Measurements from ENCODE around the gene DDX10. TPM values are rescaled to one million over a fixed set of nuclear protein-coding genes. Genes with fewer than 3 reads are reported as not detected.
"Not testable (repeated sequence)": the region's sequence is repeated elsewhere in the genome, so short reads cannot be mapped to it uniquely, and the experiment has no call there.

The DDX10 gene
- polyA plus RNA-seq, 4 donors, result 30.6 to 94.6 (median 73.9) TPM

- DNase-seq (ENCODE audit: low read depth in 4 of 4, low spot score in 3 of 4), result not testable (repeated sequence)
These were observed 10.8 kb upstream of the DDX10 start for GRCh38 chr11:108654100-108654499.

GRCh38 chr11:108654994-108655631 lies 9.8 kb upstream of the DDX10 start:
- no peak for DNase-seq (ENCODE audit: low read depth in 4 of 4, low spot score in 3 of 4)

GRCh38 chr11:108662700-108663099 lies 2.2 kb upstream of the DDX10 start:
- DNase-seq (ENCODE audit: low read depth in 4 of 4, low spot score in 3 of 4), result no peak

- no peak for DNase-seq (ENCODE audit: low read depth in 4 of 4, low spot score in 3 of 4)
These were observed 1.6 kb upstream of the DDX10 start for GRCh38 chr11:108663154-108663877.

GRCh38 chr11:108666373-108666772 lies 1.5 kb downstream of the DDX10 start:
- DNase-seq (ENCODE audit: low read depth in 4 of 4, low spot score in 3 of 4), result no peak

GRCh38 chr11:108669286-108669685 lies 4.4 kb downstream of the DDX10 start:
- DNase-seq (ENCODE audit: low read depth in 4 of 4, low spot score in 3 of 4), result no peak

GRCh38 chr11:108669711-108670110 lies 4.8 kb downstream of the DDX10 start:
- no peak for DNase-seq (ENCODE audit: low read depth in 4 of 4, low spot score in 3 of 4)

- DNase-seq (ENCODE audit: low read depth in 4 of 4, low spot score in 3 of 4), result no peak
These were observed 5.6 kb downstream of the DDX10 start for GRCh38 chr11:108670451-108670850.

GRCh38 chr11:108672113-108672512 lies 7.2 kb downstream of the DDX10 start:
- no peak for DNase-seq (ENCODE audit: low read depth in 4 of 4, low spot score in 3 of 4)

- no peak for DNase-seq (ENCODE audit: low read depth in 4 of 4, low spot score in 3 of 4)
These were observed 7.9 kb downstream of the DDX10 start for GRCh38 chr11:108672786-108673185.

GRCh38 chr11:108679045-108679444 lies 14.2 kb downstream of the DDX10 start:
- DNase-seq (ENCODE audit: low read depth in 4 of 4, low spot score in 3 of 4), result no peak

GRCh38 chr11:108680271-108680670 lies 15.4 kb downstream of the DDX10 start:
- no peak for DNase-seq (ENCODE audit: low read depth in 4 of 4, low spot score in 3 of 4)

- no peak for DNase-seq (ENCODE audit: low read depth in 4 of 4, low spot score in 3 of 4)
These were observed 20.7 kb downstream of the DDX10 start for GRCh38 chr11:108685419-108686130.

- DNase-seq (ENCODE audit: low read depth in 4 of 4, low spot score in 3 of 4), result no peak
These were observed 29.0 kb downstream of the DDX10 start for GRCh38 chr11:108693852-108694251.

GRCh38 chr11:108694846-108695245 lies 30.0 kb downstream of the DDX10 start:
- DNase-seq (ENCODE audit: low read depth in 4 of 4, low spot score in 3 of 4), result no peak

- peak; percentile 19 to 59 (median 50) for DNase-seq (ENCODE audit: low read depth in 4 of 4, low spot score in 3 of 4)
These were observed 33.1 kb downstream of the DDX10 start for GRCh38 chr11:108697872-108698473.

- DNase-seq (ENCODE audit: low read depth in 4 of 4, low spot score in 3 of 4), result no peak
These were observed 34.2 kb downstream of the DDX10 start for GRCh38 chr11:108698844-108699642.

GRCh38 chr11:108703916-108704315 lies 39.0 kb downstream of the DDX10 start:
- DNase-seq (ENCODE audit: low read depth in 4 of 4, low spot score in 3 of 4), result no peak

- no peak for DNase-seq (ENCODE audit: low read depth in 4 of 4, low spot score in 3 of 4)
These were observed 40.2 kb downstream of the DDX10 start for GRCh38 chr11:108705061-108705460.

GRCh38 chr11:108708173-108708572 lies 43.3 kb downstream of the DDX10 start:
- DNase-seq (ENCODE audit: low read depth in 4 of 4, low spot score in 3 of 4), result no peak

All from left renal pelvis (tissue), 4 donors.